Astrocyte of the cerebellum (primary cell): ENCODE data around the gene CACNA2D2.
A peak's percentile ranks its signal among the peaks of the same experiment; 100 is the strongest.

Source experiments
- DNase-seq: peaks from one replicate; pipeline ENCODE4 v3.0.0-alpha.2; 2011; ENCODE audit warnings: low read depth
- H3K4me3 ChIP-seq: 2 replicates; pipeline ENCODE4 v1.5.1; 2011; ENCODE audit warnings: mild to moderate bottlenecking, low read depth, low read length, moderate library complexity
- in situ Hi-C: cut with HindIII; loops from 2 replicates; pipeline ENCODE4 v1.10.0; 2017; ENCODE audit warnings: low sequenced_read_pairs
- TF ChIP-seq, protein P1 (sequence below): IDR thresholded peaks from 2 replicates; pipeline ENCODE4 v1.5.1; 2012; ENCODE audit warnings: low read length, low read depth, moderate library complexity, mild to moderate bottlenecking; ENCODE audit errors: missing control alignments

Gene CACNA2D2

DNA sequence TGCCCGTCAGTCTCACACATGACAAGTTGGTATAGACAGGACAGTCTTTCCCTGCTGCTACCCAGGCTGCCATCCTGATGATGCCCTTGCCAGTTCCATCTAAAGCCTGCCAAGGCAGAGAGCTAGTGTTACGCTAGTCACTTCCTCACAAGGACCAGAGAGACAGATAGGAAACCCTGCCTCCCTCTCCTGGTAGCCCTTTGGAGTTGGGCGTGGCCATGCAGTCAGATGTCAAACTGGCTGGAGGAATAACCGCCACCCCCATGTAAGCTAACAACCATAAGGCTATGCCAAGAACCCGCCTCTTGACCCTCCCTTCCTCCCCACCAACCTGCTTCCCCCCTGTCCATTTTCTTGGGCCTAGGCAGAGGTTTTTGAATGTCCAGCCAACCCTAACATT is 146.9 kb downstream of the CACNA2D2 start:
- no peak for DNase-seq
- in situ Hi-C loops, result no loop called here
- TF ChIP-seq, protein P1, sequence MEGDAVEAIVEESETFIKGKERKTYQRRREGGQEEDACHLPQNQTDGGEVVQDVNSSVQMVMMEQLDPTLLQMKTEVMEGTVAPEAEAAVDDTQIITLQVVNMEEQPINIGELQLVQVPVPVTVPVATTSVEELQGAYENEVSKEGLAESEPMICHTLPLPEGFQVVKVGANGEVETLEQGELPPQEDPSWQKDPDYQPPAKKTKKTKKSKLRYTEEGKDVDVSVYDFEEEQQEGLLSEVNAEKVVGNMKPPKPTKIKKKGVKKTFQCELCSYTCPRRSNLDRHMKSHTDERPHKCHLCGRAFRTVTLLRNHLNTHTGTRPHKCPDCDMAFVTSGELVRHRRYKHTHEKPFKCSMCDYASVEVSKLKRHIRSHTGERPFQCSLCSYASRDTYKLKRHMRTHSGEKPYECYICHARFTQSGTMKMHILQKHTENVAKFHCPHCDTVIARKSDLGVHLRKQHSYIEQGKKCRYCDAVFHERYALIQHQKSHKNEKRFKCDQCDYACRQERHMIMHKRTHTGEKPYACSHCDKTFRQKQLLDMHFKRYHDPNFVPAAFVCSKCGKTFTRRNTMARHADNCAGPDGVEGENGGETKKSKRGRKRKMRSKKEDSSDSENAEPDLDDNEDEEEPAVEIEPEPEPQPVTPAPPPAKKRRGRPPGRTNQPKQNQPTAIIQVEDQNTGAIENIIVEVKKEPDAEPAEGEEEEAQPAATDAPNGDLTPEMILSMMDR, result no peak
- H3K4me3 ChIP-seq, result peak overlapping the region; percentile 90

DNA sequence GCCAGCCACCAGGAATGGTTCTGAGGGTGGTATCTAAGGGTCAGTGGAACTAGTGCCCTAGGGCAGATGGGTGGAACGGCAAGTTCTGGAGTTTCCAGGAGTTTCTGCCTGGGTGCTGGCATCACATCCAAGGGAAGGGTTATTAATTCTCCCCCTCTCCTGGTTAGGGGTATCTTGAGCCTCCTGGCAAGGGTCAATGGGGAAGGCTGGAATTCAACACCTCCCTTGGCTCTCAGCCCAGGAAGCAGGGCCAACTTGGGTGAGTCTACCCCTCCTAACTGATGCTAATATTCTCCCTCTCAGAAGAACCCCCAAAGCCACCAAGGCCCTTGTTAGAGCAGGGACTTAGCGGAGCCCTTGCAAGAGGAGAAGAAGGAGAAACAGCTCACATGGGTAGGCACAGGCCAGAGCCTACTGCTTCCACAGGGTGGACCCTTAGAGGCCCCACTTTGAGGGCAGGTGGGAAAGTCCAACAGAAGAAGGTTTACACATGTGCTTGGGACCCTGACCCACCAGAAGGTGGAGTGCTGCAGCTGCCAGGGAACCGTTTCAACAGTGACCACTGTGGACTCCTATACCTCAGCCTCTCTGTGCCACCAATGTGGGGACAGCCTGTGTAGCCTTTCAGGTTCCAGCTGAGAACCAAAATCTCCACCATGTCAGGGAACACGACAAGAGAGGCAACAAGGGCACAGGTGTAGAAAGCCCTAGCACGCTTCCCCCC is 147.4 kb downstream of the CACNA2D2 start:
- in situ Hi-C loops, result no loop called here
- peak overlapping the region; percentile 90 for H3K4me3 ChIP-seq
- TF ChIP-seq, protein P1, result peak; percentile 16
- no peak for DNase-seq

DNA sequence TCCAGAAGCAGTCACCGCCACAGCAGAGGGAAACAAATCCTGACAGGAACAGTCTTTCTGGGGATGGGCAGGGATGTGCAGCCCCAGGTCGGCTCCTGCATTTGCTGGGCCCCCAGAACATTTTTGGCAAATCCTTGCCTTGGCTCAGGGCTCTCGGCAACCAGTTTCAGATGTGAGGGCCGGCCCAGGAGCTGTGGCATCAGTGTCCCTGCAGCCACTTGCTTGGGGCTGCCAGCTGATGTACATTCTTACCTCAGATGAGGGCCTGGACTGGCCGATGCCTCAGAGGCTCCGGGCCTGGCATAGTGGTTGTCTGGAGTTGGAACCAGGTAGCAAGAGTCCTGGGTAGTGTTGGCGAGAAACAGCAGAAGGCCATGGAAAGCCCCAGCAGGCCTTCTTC is 148.6 kb downstream of the CACNA2D2 start:
- TF ChIP-seq, protein P1, result no peak
- in situ Hi-C loops, result loop anchor here (5.0 kb wide), 1 partner anchor 252 kb away; no protein-coding TSS in a partner anchor
- H3K4me3 ChIP-seq, result no peak overlapping the region
- no peak for DNase-seq

DNA sequence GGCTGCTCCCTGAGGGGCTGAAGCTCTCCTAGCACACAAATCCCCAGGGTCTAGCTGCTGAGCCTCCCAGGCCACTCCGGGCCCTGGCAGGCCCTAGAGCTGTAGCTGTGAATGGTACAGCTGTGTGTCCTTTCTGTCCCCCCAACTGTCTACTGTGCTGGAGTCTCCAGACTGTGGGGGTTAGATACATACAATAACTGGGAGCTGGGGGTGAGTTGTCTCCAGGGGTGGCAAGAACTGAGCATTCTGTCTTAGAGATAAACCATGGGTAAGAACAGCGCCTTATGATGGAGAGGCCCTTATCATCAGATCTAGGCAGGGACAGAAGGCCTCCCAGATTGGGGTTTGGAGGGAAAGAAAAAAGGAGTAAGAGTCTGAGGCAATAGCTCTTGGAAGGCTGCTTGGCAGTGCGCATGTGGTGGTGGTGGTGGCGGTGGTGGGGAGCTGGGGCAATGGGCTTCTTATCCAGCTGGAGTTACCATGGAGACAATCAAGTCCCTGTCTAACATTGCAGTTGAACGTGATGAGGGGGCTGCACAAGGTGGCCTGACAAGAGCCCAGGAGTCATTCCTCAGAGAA is 149.2 kb downstream of the CACNA2D2 start:
- no peak overlapping the region for H3K4me3 ChIP-seq
- in situ Hi-C loops, result loop anchor here (5.0 kb wide), 1 partner anchor 253 kb away; no protein-coding TSS in a partner anchor
- TF ChIP-seq, protein P1, result no peak
- DNase-seq, result no peak

DNA sequence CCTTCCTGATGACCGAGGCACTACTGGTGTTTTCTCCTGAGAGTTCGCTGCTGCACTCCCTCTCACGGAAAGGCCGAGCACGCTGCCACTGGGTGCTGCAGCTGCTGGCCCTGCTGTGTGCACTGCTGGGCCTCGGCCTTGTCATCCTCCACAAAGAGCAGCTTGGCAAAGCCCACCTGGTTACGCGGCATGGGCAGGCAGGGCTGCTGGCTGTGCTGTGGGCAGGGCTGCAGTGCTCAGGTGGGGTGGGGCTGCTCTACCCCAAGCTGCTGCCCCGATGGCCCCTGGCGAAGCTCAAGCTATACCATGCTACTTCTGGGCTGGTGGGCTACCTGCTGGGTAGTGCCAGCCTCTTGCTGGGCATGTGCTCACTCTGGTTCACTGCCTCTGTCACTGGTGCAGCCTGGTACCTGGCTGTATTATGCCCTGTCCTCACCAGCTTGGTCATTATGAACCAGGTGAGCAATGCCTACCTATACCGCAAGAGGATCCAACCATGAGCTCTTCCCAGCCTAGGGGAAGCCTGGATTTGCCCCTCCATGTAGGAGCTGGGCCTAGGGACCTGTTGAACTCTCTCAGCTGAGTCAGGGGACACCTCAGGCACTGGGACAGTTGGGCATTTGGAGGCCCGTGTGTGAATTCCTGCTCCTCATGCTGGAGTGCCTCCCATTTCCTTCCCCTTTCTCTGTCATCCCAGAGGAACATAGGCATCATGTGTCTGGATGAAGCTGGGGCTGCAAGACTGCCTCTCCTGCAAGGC is 150.0 kb downstream of the CACNA2D2 start:
- in situ Hi-C loops, result loop anchor here (5.0 kb wide), 1 partner anchor 254 kb away; no protein-coding TSS in a partner anchor

DNA sequence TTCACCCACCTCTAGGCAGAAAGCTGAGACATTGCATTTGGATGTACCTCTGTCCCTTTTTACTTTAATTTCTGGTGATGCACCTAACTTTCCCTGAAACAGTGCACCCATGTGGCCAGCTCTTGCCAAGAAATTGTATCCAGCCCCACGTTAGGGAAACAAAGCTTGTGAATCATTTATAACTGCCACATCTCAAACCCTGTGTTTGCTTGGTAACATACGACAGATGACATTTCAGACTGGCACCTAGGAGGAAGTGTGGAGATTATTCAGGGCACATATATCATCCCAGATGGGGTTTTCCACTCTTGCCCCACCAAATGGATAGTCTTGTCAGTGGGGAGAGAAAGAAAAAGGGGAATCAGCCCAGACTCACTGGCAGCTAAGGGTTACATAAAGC is 150.7 kb downstream of the CACNA2D2 start:
- no peak for DNase-seq
- no peak overlapping the region for H3K4me3 ChIP-seq
- in situ Hi-C loops, result loop anchor here (5.0 kb wide), 1 partner anchor 255 kb away; no protein-coding TSS in a partner anchor
- TF ChIP-seq, protein P1, result peak; percentile 31

More for the DNA sequence above, 150.0 kb downstream of the CACNA2D2 start:
- H3K4me3 ChIP-seq, result no peak overlapping the region
- no peak for DNase-seq
- TF ChIP-seq, protein P1, result no peak
